Choroid plexus epithelial cell (primary cell): ENCODE results near the gene LSR.
A peak's percentile ranks its signal among the peaks of the same experiment; 100 is the strongest.

Experiments used
- DNase-seq: peaks from one replicate; pipeline ENCODE4 v3.0.0-alpha.2; 2010; ENCODE audit warnings: low read depth
- H3K4me3 ChIP-seq: 2 replicates; pipeline ENCODE4 v1.5.1; 2011; ENCODE audit warnings: low read depth, mild to moderate bottlenecking, control low read depth, low read length, moderate library complexity
- CTCF ChIP-seq: conservative IDR thresholded peaks from 2 replicates; pipeline ENCODE4 v1.5.1; 2011; ENCODE audit warnings: low read depth, mild to moderate bottlenecking, control low read depth, inconsistent platforms, low read length, moderate library complexity

LSR gene

GRCh38 chr19:35292421-35293362, 43.9 kb downstream of the LSR start:
- DNase-seq = no peak
- no peak overlapping the region for H3K4me3 ChIP-seq
- no peak for TF ChIP-seq CTCF

GRCh38 chr19:35293363-35293739, 44.5 kb downstream of the LSR start:
- no peak for TF ChIP-seq CTCF
- H3K4me3 ChIP-seq = no peak overlapping the region
- no peak for DNase-seq

- no peak overlapping the region for H3K4me3 ChIP-seq
- no peak for DNase-seq
- no peak for TF ChIP-seq CTCF
Observed at GRCh38 chr19:35293808-35294207, 45.0 kb downstream of the LSR start.

GRCh38 chr19:35294328-35294727, 45.5 kb downstream of the LSR start:
- H3K4me3 ChIP-seq = no peak overlapping the region
- TF ChIP-seq CTCF = no peak
- DNase-seq = peak; percentile 13

GRCh38 chr19:35294859-35295791, 46.3 kb downstream of the LSR start:
- no peak for TF ChIP-seq CTCF
- DNase-seq = peak; percentile 25
- H3K4me3 ChIP-seq = no peak overlapping the region

- TF ChIP-seq CTCF = no peak
- no peak for DNase-seq
- H3K4me3 ChIP-seq = no peak overlapping the region
Observed at GRCh38 chr19:35295792-35296462, 47.1 kb downstream of the LSR start.
